NCI-H128 (cell line): ENCODE data around the gene KLHL22.

ENCODE experiments used
- DNase-seq: peaks from one replicate; lab custom pipeline; 2025; ENCODE audit not compliant: unreplicated experiment; lab: John Stamatoyannopoulos, UW

The KLHL22 gene

DNA sequence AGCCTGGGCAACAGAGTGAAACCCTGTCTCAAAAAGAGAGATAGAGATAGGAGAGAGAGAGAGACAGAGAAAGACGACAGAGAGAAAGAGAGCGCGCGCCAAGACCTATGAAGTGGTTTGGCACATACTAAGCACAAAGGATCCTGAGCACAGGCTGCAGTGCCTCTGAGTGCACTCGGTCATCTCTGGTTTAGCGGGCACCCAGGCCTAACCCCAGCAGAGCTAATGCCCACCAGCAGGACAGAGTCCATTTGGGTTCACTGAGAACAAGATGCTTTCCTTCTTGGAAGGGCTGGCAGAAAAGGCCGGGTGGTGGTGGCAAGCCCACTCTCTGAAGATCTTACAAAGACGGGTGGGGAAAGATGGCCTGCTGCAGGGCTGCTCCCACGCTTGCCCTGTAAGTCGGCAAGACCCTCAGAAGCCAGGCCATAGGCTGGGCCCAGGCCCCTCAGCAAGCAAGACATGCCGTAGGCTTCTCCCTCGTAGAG lies 61.3 kb downstream of the KLHL22 start:
- no peak for DNase-seq

DNA sequence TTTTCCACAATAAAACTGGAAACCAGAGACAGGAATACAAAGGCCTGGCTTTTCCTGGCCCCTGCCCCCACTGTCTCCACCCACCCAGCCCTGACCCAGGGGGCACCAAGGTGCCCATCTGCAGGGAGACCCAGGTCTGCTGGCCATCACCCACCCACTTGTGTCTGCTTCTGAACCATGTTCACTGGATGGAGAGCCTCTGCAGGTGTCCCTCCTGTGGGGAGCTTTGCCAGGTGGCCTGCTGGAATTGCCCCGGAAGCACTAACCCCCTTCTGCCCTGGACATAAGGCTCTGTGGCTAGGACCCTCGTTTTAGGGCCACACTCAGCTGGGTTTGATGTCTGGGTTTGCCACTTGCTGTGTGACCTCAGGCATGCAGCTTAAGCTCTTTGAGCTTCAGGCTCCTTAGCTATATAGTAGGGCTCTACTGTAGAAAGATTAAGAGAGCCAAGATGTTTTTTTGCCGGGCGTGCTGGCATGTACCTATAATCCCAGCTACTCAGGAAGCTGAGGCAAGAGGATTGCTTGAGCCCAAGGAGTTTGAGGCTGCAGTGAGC lies 61.8 kb downstream of the KLHL22 start:
- DNase-seq, result no peak

DNA sequence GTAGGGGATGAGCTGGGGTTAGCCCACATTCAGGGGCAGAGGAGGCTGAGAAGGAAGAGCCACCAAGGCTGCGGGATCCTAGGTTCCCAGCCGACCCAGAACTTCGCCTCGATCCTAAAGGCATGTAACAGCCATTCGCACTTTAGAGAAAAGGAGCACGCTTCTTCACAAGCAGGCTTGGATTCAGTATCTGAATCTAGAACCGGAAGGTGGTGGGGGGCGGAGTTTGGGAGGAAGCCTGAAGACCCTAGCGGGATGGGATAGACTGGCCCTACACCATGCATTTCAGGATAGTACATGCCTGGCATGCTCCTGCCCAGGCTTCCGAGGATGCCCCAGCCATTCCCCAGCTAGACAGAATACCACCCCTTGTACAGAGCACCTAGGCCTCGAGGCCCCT lies 62.4 kb downstream of the KLHL22 start:
- no peak for DNase-seq

DNA sequence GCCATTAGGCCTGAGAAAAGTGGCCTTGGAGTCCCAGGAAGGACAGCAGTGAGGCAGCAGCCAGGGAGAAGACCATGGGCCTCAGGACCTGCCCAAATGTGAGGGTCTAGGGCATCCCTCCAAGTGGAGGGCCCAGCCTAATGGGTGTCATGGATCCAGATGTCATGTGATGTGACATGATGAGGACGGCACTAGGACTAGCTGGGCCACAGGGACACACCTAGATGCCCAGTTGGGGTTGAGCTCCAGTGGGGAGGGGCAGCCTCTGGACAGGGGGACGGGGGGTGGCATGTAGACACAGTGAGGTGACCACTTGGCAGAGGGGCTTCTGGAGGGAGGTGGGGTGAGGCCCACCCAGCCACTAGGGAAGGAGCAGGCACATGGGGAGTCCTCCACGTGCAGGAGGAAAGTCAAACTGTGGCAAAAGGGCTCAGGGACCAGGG lies 63.3 kb downstream of the KLHL22 start:
- no peak for DNase-seq

DNA sequence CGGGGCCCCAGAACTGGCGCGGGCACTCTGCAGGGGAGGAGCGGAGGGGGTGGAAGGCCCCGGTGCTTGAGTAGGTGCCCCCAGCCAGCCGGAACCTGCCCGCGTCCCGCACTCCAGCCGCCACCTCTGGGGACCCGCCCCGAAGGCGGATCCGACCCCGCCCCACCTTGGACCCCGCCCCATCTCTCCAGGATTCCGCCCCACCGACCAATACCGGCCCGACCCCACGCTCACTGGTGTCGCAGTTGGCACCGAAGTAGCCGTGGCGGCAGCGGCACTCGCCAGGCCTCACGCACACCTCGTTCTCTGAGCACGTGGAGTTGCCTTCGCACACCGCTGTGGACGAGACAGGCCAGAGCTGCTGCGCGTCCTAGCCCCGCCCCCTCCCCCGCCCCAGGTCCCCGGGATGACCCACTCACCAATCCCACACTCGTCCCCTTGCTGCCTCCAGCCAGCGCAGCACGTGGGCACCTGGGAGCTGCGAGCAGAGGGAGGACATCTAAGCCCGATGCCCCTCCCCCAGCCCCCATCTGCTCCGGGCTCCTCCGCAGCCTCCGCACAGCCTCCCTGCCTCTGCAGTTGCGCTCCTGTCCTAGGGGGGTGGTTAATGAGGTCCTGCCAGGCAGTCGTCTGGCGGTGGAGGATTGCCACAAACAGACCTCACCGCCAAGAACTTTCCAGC lies 63.9 kb downstream of the KLHL22 start:
- DNase-seq, result no peak

DNA sequence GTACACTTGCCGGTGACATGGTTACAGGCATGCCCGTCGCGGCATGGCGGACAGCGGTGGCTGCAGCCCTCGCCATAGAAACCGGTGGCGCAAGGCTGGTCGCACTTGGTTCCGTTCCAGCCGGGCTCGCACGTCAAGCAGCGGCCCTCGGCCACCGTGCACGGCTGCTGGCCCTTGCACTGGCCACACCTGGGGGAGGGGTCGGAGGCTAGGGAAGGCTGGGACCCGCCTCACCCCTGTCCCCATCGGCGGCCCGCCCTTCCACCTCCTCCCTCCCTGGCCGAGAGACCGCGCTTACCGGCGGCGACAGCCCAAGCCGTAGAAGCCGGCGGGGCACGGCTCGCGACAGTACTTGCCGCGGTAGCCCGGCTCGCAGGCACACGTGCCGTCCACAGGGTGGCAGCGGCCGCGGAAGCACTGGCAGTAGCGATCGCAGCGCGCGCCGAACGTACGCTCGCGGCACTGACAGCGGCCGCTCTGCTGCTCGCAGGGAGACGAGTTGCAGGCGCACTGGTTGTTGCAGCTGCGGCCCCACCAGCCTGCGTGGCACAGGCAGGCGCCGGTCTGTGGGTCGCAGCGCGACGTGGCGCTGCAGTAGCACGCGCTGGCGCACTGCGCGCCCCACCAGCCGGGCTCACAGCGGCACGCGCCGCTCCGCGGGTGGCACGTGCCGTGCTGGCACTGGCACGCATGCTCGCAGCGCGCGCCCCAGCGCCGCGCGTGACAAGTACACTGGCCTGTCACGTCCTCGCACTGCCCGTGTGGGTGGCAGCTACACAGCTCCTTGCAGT lies 64.7 kb downstream of the KLHL22 start:
- no peak for DNase-seq

DNA sequence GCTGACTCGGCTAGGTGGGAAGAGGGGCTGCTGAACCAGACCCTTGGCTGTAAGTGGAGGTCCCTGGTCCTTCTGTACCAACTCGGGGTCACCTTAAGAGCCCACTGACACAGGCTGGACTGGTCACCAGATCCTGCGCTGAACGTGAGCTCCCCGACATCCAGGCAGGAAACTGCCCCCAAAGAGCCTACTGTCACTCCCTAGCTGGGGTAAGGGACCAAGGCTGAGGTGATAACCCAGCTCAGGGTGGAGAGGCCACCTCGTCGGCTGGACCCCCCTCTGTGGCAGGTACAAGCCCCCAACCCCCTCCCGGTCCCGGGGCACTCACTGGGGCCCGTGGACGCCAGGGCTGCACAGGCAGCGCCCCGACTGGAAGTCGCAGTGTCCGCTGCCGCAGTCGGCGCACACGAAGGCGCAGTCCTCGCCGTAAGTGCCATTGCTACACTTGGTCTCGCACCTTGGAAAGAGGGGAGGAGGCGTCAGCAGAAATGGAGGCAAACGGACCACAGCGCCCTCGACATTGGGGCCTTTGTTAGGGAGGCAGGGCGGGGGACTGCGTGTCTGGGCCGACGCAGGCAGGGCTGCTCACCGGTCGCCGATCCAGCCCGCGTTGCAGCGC lies 65.4 kb downstream of the KLHL22 start:
- DNase-seq, result no peak

DNA sequence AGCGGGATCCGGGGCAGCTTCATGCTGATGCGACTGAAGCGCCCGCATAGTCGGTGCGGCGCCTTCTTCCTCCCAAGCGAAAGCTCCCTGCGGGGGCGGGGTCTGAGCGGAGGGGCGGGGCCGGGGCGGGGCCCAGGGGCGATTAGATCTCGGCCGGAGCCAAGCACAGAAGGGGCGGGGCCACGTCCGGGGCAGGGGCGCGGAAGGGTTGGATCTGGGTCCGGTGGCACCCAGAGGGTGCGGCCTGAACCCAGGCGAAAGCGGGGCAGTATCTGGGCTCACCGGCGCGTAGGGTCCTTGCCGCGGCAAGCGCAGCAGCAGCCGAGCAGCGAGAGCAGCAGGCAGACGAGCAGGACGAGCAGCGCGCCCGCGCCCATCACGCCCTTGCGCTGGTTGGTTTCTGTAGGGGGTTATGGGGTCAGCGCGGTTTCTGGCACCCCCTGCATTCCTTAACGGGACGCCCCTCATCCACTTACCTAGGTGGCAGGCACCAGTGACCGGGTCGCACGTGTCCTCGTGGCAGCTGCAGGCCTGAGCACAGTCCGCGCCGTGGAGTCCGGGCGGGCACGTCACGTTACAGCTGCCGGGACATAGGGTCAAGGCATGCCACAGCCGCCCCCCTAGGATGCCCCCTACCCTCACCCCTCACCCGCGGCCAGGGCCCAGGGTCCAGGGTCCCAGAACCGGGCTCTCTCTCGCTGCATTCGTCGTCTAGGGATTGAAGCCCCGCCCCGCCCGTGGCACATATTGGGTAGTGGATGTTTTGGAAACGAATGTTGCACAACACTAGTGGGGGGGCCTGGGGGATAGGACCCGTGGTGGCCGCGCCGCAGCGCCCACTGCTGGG lies 66.1 kb downstream of the KLHL22 start:
- DNase-seq, result no peak

DNA sequence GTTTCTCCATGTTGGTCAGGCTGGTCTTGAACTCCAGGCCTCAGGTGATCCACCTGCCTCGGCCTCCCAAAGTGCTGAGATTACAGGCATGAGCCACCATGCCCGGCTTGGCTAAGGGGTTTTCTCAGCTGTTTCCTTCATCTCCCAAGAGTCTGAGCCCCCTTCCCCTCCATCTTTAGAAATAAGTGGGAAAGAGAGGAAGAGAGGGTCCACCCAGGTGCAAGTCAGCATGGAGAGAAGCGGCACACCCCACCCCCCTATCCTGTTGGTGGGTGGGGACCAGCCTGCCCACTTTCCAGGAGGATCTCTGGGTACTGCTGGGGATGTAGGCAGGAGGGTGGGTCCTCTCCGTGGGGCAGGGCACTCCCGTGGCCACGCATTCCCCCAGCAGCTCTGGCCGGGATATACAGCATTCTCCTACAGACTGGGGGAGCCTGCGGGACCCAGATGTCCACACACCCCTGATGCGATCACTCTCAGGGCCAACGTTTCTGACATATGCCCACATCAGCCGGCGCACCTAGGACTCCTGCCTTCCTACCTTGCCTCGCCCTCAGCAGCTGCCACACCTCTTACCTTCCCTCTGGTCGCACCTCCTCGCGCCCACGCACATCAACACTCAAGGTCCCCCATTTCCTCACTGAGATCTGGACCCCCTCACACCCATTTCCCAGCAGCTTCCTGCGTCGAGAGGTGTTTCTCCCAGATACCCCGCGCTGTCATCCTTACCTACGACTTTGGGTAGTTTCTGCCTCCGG lies 66.9 kb downstream of the KLHL22 start:
- DNase-seq, result no peak

DNA sequence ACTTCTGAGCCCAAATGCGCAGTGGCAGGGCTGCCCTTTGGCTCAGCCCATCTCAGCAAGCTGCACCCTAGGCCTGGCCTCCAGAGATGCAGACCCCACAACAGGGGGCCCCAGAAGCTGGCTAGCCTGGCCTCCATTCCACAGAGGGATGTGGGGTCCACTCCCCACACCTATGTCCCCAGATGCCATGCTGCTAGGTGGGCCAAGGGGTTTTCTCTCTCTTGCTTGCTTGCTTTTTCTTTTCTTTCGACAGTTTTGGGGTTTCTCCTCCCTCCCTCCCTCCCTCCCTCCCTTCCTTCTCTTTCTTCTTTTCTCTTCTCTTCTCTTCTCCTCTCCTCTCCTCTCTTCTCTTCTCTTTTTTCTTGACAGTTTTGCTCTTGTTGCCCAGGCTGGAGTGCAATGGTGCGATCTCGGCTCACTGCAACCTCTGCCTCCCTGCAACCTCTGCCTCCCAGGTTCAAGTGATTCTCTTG lies 67.6 kb downstream of the KLHL22 start:
- no peak for DNase-seq

DNA sequence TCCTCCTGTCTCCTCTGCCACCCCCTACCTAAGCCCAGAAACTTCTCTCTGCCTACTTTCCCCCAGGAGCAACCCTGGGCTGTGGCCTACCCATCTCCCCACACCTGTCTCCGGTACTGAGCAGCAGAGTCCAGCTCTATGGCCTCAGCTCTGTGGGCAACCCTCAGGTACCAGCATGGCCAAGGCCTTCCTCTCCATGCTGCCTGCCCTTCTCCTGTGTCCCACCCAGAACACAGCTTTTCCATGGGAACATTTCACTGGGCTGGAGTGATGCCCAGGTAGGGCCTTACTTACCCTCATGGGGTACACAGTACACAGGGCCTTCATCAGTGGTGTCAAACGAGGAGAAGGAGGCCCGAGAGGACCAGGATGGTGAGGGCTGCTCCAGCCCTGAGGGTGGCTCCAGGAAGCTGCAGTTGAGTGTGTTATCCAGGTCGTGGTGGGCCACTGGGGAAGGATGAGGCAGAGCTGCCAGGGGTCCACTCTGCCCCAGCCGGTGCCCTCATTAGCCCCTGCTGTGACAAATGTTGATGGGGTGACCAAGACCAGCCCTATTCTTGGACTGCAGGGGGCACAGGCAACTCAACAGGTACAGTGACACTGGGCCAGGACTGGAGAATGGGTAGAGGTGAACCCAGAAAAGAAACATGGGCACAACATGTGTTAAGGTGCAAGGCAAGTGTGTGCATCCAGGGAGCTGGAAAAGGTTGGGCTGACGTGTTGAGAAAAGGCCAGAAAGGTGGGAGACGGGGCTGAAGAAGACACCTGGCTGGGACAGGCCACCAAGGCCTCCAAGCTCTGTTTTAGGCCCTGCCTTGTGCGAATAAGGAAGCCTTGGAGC lies 68.3 kb downstream of the KLHL22 start:
- no peak for DNase-seq

DNA sequence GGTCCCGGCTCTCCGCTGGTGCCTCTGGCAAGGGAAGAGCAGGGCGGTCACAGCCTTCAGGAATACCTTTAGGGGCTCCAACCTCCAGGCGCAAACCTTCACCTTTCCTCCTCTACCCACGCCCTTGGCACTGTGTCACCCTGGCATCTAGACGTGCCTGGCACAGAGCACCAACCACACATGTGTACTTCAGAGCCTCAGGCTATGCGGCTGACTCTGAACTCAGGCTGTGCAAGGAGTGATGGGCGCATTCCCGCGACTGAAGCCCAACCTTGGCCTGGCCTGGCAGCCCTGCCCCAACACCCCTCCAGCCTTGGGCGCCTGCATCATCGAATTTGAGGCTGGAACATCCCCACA lies 69.4 kb downstream of the KLHL22 start:
- no peak for DNase-seq

DNA sequence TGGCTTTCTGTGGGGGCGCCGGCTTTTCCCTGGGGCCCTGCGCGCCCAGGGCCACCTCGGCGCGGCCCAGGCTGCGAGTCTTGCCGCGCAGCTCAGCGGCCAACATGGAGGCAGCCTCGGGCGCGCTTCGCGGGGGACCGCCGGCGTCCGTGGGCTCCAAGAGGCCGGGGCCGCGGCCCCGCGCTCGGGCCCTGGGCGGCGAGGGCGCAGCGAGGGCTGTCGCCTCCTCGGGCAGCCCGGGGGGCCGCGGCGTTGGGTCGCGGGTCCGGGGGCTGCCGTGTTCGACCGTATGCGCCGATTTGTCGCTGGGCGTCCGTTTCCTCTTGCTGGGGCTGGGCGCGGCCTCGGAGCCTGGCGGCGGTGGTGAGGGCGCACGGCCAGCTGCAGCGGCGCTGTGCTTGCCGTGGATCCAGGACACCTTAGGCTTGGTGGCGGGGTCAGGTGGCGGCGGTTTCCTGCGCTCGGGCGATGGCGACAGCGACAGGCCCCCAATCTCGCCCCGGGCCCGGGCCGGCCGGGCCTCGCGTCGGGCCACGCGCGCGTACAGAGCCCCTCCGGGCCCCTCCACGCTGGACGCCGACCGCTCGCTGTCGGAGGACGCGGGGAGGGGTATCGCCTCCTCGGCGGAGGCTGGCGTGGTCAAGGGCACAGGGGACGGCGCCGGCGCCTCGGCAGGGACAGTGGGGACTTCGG lies 69.9 kb downstream of the KLHL22 start:
- DNase-seq, result no peak

DNA sequence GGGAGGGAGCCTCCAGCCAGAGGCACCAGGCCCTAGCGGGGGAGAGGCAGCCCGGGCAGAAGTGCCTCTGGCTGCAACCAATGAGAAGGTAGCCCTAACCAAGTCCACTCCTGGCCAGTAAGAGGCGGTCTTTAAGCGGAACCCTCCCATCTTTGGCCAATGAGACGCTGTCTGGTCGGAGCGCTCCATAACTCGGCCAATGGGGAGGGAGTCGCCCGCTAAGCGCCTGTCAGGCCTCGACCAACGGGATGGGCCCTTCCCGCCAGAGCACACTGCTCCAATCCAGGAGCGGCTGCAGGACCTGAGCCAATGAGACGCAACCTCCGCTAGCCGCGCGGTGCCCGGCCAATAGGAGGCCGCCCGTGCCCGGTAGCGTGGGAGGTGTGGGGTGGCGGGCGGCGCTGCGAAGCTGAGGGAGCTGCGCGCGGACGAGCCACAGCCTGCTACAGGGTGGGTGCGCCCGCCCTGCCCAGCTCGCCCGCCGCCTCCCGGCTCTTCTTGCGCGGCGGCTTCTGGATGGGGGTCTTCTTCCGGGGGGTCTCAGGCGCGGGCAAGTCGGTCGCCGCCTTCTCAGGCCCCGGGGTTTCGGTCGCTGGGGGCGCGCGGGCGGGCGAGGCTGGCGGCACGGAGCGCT lies 70.5 kb downstream of the KLHL22 start:
- no peak for DNase-seq

DNA sequence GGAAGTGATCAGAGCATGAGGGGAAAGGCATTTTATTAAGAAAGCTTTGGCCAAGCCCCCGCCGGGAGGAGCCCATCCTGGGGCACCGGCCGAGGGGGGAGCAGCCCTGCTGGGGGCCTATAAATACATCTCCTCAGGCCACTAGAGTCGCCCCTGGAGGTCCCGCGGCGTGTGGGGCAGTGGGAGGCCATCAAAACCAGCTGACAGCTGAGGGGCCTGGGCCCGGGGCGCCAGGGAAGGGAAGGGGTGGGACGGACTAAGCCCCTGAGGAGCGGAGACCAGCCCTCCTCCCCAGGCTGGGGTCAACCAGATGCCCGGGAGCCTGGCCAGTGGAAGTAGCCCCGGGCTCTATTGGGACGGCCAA lies 71.0 kb downstream of the KLHL22 start:
- no peak for DNase-seq

DNA sequence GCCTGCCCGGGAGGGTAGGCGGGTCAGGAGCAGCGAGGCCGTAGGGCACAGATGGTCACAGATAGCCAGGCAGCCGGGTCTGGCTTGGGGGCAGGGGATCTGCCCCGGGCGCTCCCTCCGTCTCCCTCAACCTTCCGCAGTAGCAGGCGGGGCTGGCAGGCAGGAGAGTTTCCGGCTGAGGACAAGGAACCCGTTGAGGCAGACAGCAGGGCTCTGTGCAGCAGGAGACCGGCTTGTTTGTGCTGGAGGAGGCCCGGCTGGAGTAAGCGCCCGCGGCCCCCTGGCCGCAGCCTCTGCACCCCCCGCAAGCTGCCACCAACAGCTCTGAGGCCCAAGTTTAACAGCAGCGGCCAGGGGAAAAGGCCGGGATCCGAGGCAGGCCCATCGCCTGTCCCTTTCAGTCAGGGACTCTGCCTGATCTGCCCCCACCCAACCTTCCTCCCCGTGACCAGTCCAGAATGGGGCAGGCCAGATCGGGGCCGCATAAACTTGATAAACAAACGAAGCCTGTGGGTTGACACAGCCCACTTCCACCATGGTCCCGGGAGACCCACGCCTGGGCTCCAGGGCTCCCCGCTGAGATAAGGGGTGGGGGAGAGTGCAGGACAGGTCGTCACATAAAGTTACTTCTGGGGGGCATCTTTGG lies 71.6 kb downstream of the KLHL22 start:
- DNase-seq, result no peak

DNA sequence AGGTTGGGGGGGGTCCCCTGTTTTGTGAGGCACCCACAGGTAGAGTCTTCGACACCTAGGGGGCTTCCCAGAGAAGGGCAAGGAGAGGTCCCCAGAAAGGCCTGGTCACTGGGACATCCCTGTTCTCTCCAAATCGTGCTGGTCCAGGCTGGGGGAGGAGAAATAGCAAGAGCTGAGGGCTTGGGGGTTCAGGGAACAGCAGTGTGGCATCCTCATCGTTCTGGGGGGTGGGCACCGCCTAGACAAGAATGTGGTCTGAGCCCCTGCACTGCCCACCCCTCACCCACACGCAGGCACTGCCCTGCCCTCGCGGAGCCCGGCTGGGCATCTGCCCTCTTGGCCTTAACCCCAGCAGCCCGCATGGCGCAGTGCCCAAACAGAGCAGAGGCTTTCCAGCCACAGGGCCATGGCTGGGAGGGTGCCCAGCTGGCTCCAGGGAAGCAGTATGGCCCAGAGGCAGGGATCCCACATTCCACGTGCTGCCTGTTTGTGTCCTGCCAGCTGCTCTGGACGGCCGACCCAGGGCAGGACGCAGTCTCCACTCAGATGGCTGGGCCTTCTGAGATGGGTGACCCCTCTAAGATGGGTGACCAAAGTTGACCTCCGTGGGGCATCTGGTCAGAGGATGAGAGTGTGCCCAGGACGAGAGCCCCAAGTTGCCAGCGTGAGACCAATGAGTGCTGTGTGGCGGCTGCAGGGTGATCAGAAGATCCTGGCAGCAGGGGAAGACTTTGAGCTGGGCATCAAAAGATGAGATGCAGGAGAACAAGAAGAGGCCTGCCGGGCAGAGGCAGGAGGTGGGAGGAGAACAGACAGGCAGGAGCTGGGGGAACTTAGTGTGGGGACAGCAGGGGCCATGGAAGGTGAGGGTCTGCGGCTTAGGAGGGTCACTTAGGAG lies 72.3 kb downstream of the KLHL22 start:
- DNase-seq, result no peak
